Testis (tissue), 3 donors: ENCODE data around the gene ACADS. TPM values are rescaled to one million over a fixed set of nuclear protein-coding genes. Genes with fewer than 3 reads are reported as not detected.

ENCODE experiments used
- DNase-seq: peaks from one replicate; pipeline ENCODE4 v3.0.0-alpha.2; 2019
- H3K27ac ChIP-seq, 2 donors: fragments of 200-600 bp; sonication (generic); one replicate each; pipeline ENCODE4 v1.5.1; 2019
- H3K27me3 ChIP-seq: fragments of 200-600 bp; sonication (generic); one replicate; pipeline ENCODE4 v1.5.1; 2019
- H3K36me3 ChIP-seq: fragments of 200-600 bp; sonication (generic); one replicate; pipeline ENCODE4 v1.5.1; 2017; ENCODE audit warnings: low read depth; ENCODE audit errors: missing control alignments
- H3K4me1 ChIP-seq: fragments of 200-600 bp; sonication (generic); one replicate; pipeline ENCODE4 v1.5.1; 2019
- H3K4me3 ChIP-seq, 2 donors: fragments of 200-600 bp; sonication (generic); one replicate each; pipeline ENCODE4 v1.5.1; 2017 to 2019
- H3K9me3 ChIP-seq: fragments of 200-600 bp; sonication (generic); one replicate; pipeline ENCODE4 v1.5.1; 2017
- CTCF ChIP-seq, 3 experiments: fragments of 450-650 bp in 2 of 3; fragments of 200-600 bp in 1 of 3; sonication (generic) in 1 of 3; IDR thresholded peaks; one replicate each; pipeline ENCODE4 v1.5.1; 2016 to 2019; ENCODE audit warnings: antibody characterized with exemption in 3 of 3, mild to moderate bottlenecking in 2 of 3, moderate library complexity in 1 of 3
- POLR2A ChIP-seq: fragments of 450-650 bp; IDR thresholded peaks from one replicate; pipeline ENCODE4 v1.6.1; 2017; ENCODE audit warnings: antibody characterized with exemption, mild to moderate bottlenecking, moderate library complexity
- WGBS, 2 donors: methylation state at CpG; one replicate each; pipeline ENCODE4 v1.1.5; 2018; 5-methylcytosine and 5-hydroxymethylcytosine counted together
- intact Hi-C: fragments of 100-400 bp; cut with DNase I; formaldehyde crosslinking; loops from one replicate; pipeline ENCODE4 v1.15.1; 2023; ENCODE audit warnings: low total_unique reads
- polyA plus RNA-seq: library from polyadenylated mRNA; stranded (reverse); fragments of 350-450 nt; fragmentation: Illumina TruSeq; extraction: RNeasy Lipid Tissue Mini Kit (QIAGEN cat#74804); gene quantifications from one replicate; pipeline ENCODE4 v1.2.3, GENCODE V29; 2014; ENCODE audit warnings: low read depth, low replicate concordance; ENCODE audit not compliant: insufficient read depth
- total RNA-seq, 2 donors: library from RNA; depleted of rRNA; stranded (reverse); fragments of >200 nt; gene quantifications; one replicate each; pipeline ENCODE4 v1.2.3, GENCODE V29; 2016

The ACADS gene
- total and polyA plus RNA-seq, 3 donors from 2014 or later: 28.3 to 43.9 (median 30.2) TPM

GRCh38 chr12:120748242-120748641 is 22.6 kb downstream of the ACADS start:
- Histone ChIP-seq H3K27ac (no peak overlapping the region), H3K27me3 (no peaks in the 10 kb centered on the region), H3K4me1 (no peaks in the 10 kb centered on the region), H3K4me3 (no peak overlapping the region), H3K9me3 (no peaks in the 10 kb centered on the region), H3K36me3 (no peaks in the 10 kb centered on the region)
- WGBS, 2 donors: 82 to 91% methylated on average over 7 of the region's 7 CpGs
- intact Hi-C loops: no loop called here
- no peak for DNase-seq
- TF ChIP-seq POLR2A (no peak), CTCF (IDR thresholded peaks at IDR 0.05) (no peak)

- H3K27ac ChIP-seq: no peak overlapping the region
These were observed 23.6 kb downstream of the ACADS start for GRCh38 chr12:120749256-120749655.

GRCh38 chr12:120750806-120751205 is 25.2 kb downstream of the ACADS start:
- Histone ChIP-seq H3K9me3 (no peaks in the 10 kb centered on the region), H3K27me3 (no peaks in the 10 kb centered on the region), H3K4me1 (no peaks in the 10 kb centered on the region), H3K27ac (no peak overlapping the region), H3K4me3 (no peak overlapping the region), H3K36me3 (no peaks in the 10 kb centered on the region)
- intact Hi-C loops: no loop called here
- TF ChIP-seq POLR2A: no peak
- no peak for TF ChIP-seq CTCF (IDR thresholded peaks at IDR 0.05)
- DNase-seq: no peak
- WGBS, 2 donors: 89 to 96% methylated on average over 5 of the region's 5 CpGs

More at GRCh38 chr12:120749256-120749655, 23.6 kb downstream of the ACADS start:
- intact Hi-C loops: no loop called here
- no peaks in the 10 kb centered on the region for H3K4me1 ChIP-seq
- no peak for TF ChIP-seq CTCF (IDR thresholded peaks at IDR 0.05)
- TF ChIP-seq POLR2A: no peak
- no peak overlapping the region for H3K4me3 ChIP-seq
- H3K36me3 ChIP-seq: no peaks in the 10 kb centered on the region
- 85 to 88% methylated on average over 5 of the region's 5 CpGs for WGBS, 2 donors
- no peak for DNase-seq
- H3K9me3 ChIP-seq: no peaks in the 10 kb centered on the region
- H3K27me3 ChIP-seq: no peaks in the 10 kb centered on the region

- 94 to 97% methylated on average over 9 of the region's 9 CpGs for WGBS, 2 donors
- no peaks in the 10 kb centered on the region for H3K36me3 ChIP-seq
- no peaks in the 10 kb centered on the region for H3K27me3 ChIP-seq
- H3K4me3 ChIP-seq: no peak overlapping the region
- no peak overlapping the region for H3K27ac ChIP-seq
- DNase-seq: no peak
- no peaks in the 10 kb centered on the region for H3K9me3 ChIP-seq
- intact Hi-C loops: no loop called here
- no peaks in the 10 kb centered on the region for H3K4me1 ChIP-seq
- TF ChIP-seq CTCF (IDR thresholded peaks at IDR 0.05) (no peak), POLR2A (no peak)
These were observed 25.8 kb downstream of the ACADS start for GRCh38 chr12:120751389-120751788.

- TF ChIP-seq CTCF (IDR thresholded peaks at IDR 0.05) (no peak), POLR2A (no peak)
- Histone ChIP-seq H3K27me3 (no peaks in the 10 kb centered on the region), H3K27ac (no peak overlapping the region), H3K9me3 (no peaks in the 10 kb centered on the region), H3K4me1 (no peaks in the 10 kb centered on the region), H3K4me3 (no peak overlapping the region), H3K36me3 (no peaks in the 10 kb centered on the region)
- DNase-seq: no peak
- intact Hi-C loops: no loop called here
These were observed 29.2 kb downstream of the ACADS start for GRCh38 chr12:120754792-120755191.
